Measurements from ENCODE around the gene TBC1D4. TPM values are rescaled to one million over a fixed set of nuclear protein-coding genes. Genes with fewer than 3 reads are reported as not detected.

Gene TBC1D4
- total RNA-seq, 1 experiment from 2014 or later = 15.1 TPM

DNA sequence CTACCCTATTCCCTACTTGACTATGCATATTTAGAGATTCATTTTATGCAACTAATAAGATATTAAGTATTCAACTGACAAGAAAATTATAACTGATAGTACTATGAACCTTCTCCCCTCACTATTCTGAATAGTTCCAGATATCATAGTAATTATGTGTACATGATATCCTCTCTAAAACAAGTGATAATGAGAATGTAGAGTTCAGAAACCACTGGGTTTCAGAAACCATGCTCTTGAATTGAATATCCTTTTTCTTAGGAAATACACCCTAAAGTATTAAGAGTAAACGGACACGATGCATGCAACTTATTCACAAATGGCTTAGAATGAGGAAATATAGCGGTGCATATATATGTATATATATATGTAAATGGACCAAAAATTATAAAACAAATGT, 160.9 kb downstream of the TBC1D4 start:
- BruUV-seq (replicated peaks) = no TSS peak
- TF ChIP-seq, protein P1, sequence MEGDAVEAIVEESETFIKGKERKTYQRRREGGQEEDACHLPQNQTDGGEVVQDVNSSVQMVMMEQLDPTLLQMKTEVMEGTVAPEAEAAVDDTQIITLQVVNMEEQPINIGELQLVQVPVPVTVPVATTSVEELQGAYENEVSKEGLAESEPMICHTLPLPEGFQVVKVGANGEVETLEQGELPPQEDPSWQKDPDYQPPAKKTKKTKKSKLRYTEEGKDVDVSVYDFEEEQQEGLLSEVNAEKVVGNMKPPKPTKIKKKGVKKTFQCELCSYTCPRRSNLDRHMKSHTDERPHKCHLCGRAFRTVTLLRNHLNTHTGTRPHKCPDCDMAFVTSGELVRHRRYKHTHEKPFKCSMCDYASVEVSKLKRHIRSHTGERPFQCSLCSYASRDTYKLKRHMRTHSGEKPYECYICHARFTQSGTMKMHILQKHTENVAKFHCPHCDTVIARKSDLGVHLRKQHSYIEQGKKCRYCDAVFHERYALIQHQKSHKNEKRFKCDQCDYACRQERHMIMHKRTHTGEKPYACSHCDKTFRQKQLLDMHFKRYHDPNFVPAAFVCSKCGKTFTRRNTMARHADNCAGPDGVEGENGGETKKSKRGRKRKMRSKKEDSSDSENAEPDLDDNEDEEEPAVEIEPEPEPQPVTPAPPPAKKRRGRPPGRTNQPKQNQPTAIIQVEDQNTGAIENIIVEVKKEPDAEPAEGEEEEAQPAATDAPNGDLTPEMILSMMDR (conservative IDR thresholded peaks at IDR 0.05; ENCODE audit: low read depth, low read length) = no peak
- TF ChIP-seq EZH2 (IDR thresholded peaks at IDR 0.05; ENCODE audit: low read length, unreplicated experiment) = no peak
- no peak for TF ChIP-seq EZH2phosphoT487 (IDR thresholded peaks at IDR 0.05; ENCODE audit: borderline replicate concordance, low read length)
- H3K9me3 ChIP-seq (ENCODE audit: low read length) = no peaks in the 10 kb centered on the region
- no peaks in the 10 kb centered on the region for H4K20me1 ChIP-seq (ENCODE audit: low read length)
- H3K27me3 ChIP-seq (ENCODE audit: low read length) = no peaks in the 10 kb centered on the region
- H3K9me2 ChIP-seq (replicated peaks; ENCODE audit: low read length) = no peaks in the 10 kb centered on the region
- no peak overlapping the region for H3K27ac ChIP-seq (ENCODE audit: low read length)
- H3K4me3 ChIP-seq (ENCODE audit: low read length) = no peak overlapping the region
- DNase-seq (no peak), ATAC-seq (no peak)
- H3K36me3 ChIP-seq (ENCODE audit: low read depth, low read length) = no peaks in the 10 kb centered on the region
- intact Hi-C loops (cut with micrococcal nuclease) = no loop called here
- ChIA-PET CTCF (no interaction called here), POLR2A (ENCODE audit: unreplicated experiment) (no interaction called here)
- peaks cover 19% of the 10 kb centered on the region; the same call in 1 of the 2 replicates for H3K4me1 ChIP-seq (ENCODE audit: insufficient read depth, low read length)
- H3K4me2 ChIP-seq (ENCODE audit: low read length) = no peak overlapping the region
- no peak overlapping the region for H3K9ac ChIP-seq (ENCODE audit: low read length)
- H2AFZ ChIP-seq (ENCODE audit: low read length) = no peak overlapping the region
- no peaks in the 10 kb centered on the region for H3K79me2 ChIP-seq (ENCODE audit: low read length)
- no peaks in the 10 kb centered on the region for H3F3A ChIP-seq (ENCODE audit: low read length, unreplicated experiment)

DNA sequence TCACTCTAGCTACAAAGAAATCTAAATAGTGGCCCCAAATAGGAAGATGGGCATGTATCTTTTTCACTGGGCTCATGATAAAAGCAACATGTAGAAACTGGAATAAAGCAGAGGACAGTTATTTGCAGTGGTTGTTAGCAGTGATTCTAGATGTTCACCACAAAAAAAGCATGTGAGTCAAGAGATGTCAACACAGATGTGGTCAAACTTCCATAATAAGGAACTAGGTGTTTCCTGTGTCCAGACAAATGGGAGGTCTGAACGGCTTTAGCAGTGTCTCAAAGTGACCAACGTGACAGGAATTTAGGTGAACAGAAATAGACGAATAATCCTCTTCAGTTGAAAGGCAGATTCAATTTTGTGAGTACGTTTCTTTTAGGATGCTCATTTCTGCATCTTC, 162.7 kb downstream of the TBC1D4 start:
- intact Hi-C loops (cut with micrococcal nuclease) = no loop called here
- H4K20me1 ChIP-seq (ENCODE audit: low read length) = no peaks in the 10 kb centered on the region
- DNase-seq = peak; percentile 57
- peak; percentile 87 for ATAC-seq
- no peak overlapping the region for H3K27ac ChIP-seq (ENCODE audit: low read length)
- H3K79me2 ChIP-seq (ENCODE audit: low read length) = no peaks in the 10 kb centered on the region
- H3K9me2 ChIP-seq (replicated peaks; ENCODE audit: low read length) = no peaks in the 10 kb centered on the region
- H3K9ac ChIP-seq (ENCODE audit: low read length) = no peak overlapping the region
- no peaks in the 10 kb centered on the region for H3K9me3 ChIP-seq (ENCODE audit: low read length)
- no peaks in the 10 kb centered on the region for H3F3A ChIP-seq (ENCODE audit: low read length, unreplicated experiment)
- no TSS peak for BruUV-seq (replicated peaks)
- no peak for TF ChIP-seq EZH2 (IDR thresholded peaks at IDR 0.05; ENCODE audit: low read length, unreplicated experiment)
- no peak overlapping the region for H3K4me3 ChIP-seq (ENCODE audit: low read length)
- CTCF ChIA-PET = no interaction called here
- no peak overlapping the region for H2AFZ ChIP-seq (ENCODE audit: low read length)
- POLR2A ChIA-PET (ENCODE audit: unreplicated experiment) = no interaction called here
- H3K36me3 ChIP-seq (ENCODE audit: low read depth, low read length) = no peaks in the 10 kb centered on the region
- H3K4me2 ChIP-seq (ENCODE audit: low read length) = no peak overlapping the region
- H3K4me1 ChIP-seq (ENCODE audit: insufficient read depth, low read length) = peaks cover 21% of the 10 kb centered on the region; the same call in 1 of the 2 replicates
- no peaks in the 10 kb centered on the region for H3K27me3 ChIP-seq (ENCODE audit: low read length)

GRCh38 chr13:75318138-75318833, 163.7 kb downstream of the TBC1D4 start:
- no peaks in the 10 kb centered on the region for H4K20me1 ChIP-seq (ENCODE audit: low read length)
- H3K4me2 ChIP-seq (ENCODE audit: low read length) = no peak overlapping the region
- ChIA-PET POLR2A (ENCODE audit: unreplicated experiment) (no interaction called here), CTCF (no interaction called here)
- DNase-seq (no peak), ATAC-seq (no peak)
- H3K27ac ChIP-seq (ENCODE audit: low read length) = no peak overlapping the region
- H3K79me2 ChIP-seq (ENCODE audit: low read length) = no peaks in the 10 kb centered on the region
- BruUV-seq (replicated peaks) = no TSS peak
- H3K36me3 ChIP-seq (ENCODE audit: low read depth, low read length) = no peaks in the 10 kb centered on the region
- intact Hi-C loops (cut with micrococcal nuclease) = no loop called here
- no peak overlapping the region for H3K9ac ChIP-seq (ENCODE audit: low read length)
- H3K4me1 ChIP-seq (ENCODE audit: insufficient read depth, low read length) = peaks cover 21% of the 10 kb centered on the region; the same call in 1 of the 2 replicates
- H3F3A ChIP-seq (ENCODE audit: low read length, unreplicated experiment) = no peaks in the 10 kb centered on the region
- H3K9me3 ChIP-seq (ENCODE audit: low read length) = no peaks in the 10 kb centered on the region
- no peak overlapping the region for H2AFZ ChIP-seq (ENCODE audit: low read length)
- TF ChIP-seq EZH2 (IDR thresholded peaks at IDR 0.05; ENCODE audit: low read length, unreplicated experiment) = no peak
- TF ChIP-seq, protein P1 (conservative IDR thresholded peaks at IDR 0.05; ENCODE audit: low read depth, low read length) = no peak
- TF ChIP-seq EZH2phosphoT487 (IDR thresholded peaks at IDR 0.05; ENCODE audit: borderline replicate concordance, low read length) = no peak
- H3K4me3 ChIP-seq (ENCODE audit: low read length) = no peak overlapping the region
- no peaks in the 10 kb centered on the region for H3K9me2 ChIP-seq (replicated peaks; ENCODE audit: low read length)
- no peaks in the 10 kb centered on the region for H3K27me3 ChIP-seq (ENCODE audit: low read length)
